ENCODE measurements around the gene AMIGO2. TPM values are rescaled to one million over a fixed set of nuclear protein-coding genes. Genes with fewer than 3 reads are reported as not detected.
"Not testable (repeated sequence)": the region's sequence is repeated elsewhere in the genome, so short reads cannot be mapped to it uniquely, and the experiment has no call there.

Gene AMIGO2
- total and polyA plus RNA-seq, 8 donors = 1.6 to 10.5 (median 3.5) TPM

DNA sequence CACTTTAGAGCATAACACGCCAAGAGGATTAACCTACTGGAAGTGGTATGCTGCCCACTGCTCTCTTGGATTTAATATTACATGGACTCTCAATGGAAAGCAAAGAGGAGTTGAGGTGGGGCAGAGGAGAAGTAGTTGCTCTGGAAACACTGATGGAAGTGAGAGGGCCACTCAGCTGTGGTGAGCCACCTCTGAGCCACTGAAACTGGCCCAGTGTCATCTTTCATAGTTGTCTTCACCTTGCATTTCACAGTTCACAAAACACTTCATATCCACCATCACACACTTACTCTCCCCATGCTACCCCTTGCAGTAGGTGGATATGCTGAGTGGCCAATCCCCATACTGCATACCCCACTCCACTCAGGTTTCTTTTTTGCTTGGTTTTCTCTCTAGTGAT lies 12.6 kb downstream of the AMIGO2 start:
- WGBS, 5 donors = 90 to 93% (median 91%) methylated on average over 1 of the region's 1 CpG
- no peaks in the 10 kb centered on the region for H3K36me3 ChIP-seq
- DNase-seq = no peak
- TF ChIP-seq EP300 (IDR thresholded peaks at IDR 0.05) (no peak), POLR2A (IDR thresholded peaks at IDR 0.05) (no peak), POLR2AphosphoS5 (IDR thresholded peaks at IDR 0.05) (no peak)
- TF ChIP-seq, protein P1, sequence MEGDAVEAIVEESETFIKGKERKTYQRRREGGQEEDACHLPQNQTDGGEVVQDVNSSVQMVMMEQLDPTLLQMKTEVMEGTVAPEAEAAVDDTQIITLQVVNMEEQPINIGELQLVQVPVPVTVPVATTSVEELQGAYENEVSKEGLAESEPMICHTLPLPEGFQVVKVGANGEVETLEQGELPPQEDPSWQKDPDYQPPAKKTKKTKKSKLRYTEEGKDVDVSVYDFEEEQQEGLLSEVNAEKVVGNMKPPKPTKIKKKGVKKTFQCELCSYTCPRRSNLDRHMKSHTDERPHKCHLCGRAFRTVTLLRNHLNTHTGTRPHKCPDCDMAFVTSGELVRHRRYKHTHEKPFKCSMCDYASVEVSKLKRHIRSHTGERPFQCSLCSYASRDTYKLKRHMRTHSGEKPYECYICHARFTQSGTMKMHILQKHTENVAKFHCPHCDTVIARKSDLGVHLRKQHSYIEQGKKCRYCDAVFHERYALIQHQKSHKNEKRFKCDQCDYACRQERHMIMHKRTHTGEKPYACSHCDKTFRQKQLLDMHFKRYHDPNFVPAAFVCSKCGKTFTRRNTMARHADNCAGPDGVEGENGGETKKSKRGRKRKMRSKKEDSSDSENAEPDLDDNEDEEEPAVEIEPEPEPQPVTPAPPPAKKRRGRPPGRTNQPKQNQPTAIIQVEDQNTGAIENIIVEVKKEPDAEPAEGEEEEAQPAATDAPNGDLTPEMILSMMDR (IDR thresholded peaks at IDR 0.05) = no peak
- no peaks in the 10 kb centered on the region for H3K9me3 ChIP-seq
- H3K27ac ChIP-seq = peak overlapping the region in 1 of 5 donors; percentile 40
- peaks cover 0 to 22% (median 4%) of the 10 kb centered on the region in 4 donors for H3K4me1 ChIP-seq
- intact Hi-C loops (cut with DNase I; ENCODE audit: low total_unique reads) = no loop called here
- no peak overlapping the region for H3K4me3 ChIP-seq
- no peaks in the 10 kb centered on the region for H3K27me3 ChIP-seq

DNA sequence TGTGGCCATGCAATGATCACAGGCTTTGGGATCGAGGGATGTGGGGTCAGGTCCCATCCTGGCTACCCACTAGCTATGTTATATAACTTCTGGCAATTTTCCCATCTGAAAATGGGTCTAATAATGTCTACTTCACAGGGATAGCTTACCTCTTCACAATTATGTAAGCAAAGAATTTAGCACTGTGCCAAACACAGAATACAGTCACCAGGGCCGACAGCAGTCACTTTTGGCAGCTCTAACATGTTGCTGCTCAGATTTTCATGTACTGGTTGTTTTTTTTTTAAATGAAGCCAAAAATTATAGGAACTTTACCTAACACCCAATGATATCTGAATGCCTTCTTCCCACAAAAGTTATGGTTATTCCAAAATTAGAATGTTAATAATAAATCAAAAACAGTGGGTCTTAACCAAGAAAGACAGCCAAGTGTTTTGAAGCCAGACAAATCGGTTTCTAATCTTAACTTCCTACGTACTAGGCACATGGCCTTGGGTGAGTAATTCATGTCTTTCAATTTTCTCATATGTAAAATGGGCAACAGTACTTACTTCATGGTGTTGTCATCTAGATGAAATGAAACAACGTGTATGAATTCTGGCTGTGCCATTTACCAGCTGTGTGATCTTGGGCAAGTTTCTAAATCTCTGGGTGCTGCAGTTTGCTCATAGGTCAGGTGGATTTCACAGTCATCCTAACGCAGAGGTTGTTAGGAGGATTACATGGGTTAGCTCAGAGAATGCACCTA lies 13.3 kb downstream of the AMIGO2 start:
- H3K4me3 ChIP-seq = no peak overlapping the region
- WGBS, 5 donors = 43 to 74% (median 67%) methylated on average over 6 of the region's 6 CpGs
- H3K27me3 ChIP-seq = no peaks in the 10 kb centered on the region
- H3K9me3 ChIP-seq = no peaks in the 10 kb centered on the region
- H3K4me1 ChIP-seq = peaks cover 0 to 22% (median 4%) of the 10 kb centered on the region in 4 donors
- TF ChIP-seq, protein P1 (IDR thresholded peaks at IDR 0.05) = no peak
- TF ChIP-seq POLR2AphosphoS5 (IDR thresholded peaks at IDR 0.05) = peak in 1 of 3 donors; percentile 56
- intact Hi-C loops (cut with DNase I; ENCODE audit: low total_unique reads) = no loop called here
- DNase-seq = no peak
- peak overlapping the region in 1 of 5 donors; percentile 40 for H3K27ac ChIP-seq
- H3K36me3 ChIP-seq = no peaks in the 10 kb centered on the region

DNA sequence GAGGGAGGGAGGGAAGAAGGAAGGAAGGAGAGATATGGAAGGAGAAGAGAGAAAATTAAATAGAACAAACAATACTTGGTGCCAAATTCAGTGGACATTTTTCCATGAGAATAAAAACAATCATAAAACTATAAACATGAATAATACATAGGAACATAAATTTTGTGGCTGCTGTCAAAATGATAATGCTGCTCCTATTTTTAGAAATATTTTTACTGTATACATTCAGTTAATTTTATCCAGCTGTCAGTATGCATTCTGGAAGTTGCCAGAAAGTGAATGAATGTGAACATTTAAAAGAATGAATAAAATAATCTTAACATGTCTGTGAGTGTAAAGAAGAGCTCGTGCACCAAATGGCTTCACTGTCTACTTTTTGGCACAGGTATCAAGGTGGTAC lies 14.2 kb downstream of the AMIGO2 start:
- Histone ChIP-seq H3K27ac (peak overlapping the region in 1 of 5 donors; percentile 40), H3K4me3 (no peak overlapping the region), H3K36me3 (no peaks in the 10 kb centered on the region), H3K9me3 (no peaks in the 10 kb centered on the region), H3K27me3 (no peaks in the 10 kb centered on the region), H3K4me1 (peaks cover 0 to 18% (median 4%) of the 10 kb centered on the region in 4 donors)
- WGBS, 5 donors = 63 to 83% (median 71%) methylated on average over 1 of the region's 1 CpG
- peak in 1 of 2 donors; percentile 33 for DNase-seq
- TF ChIP-seq POLR2AphosphoS5 (IDR thresholded peaks at IDR 0.05) (no peak), EP300 (IDR thresholded peaks at IDR 0.05) (no peak), POLR2A (IDR thresholded peaks at IDR 0.05) (no peak)
- TF ChIP-seq, protein P1 (IDR thresholded peaks at IDR 0.05) = no peak
- intact Hi-C loops (cut with DNase I; ENCODE audit: low total_unique reads) = no loop called here

DNA sequence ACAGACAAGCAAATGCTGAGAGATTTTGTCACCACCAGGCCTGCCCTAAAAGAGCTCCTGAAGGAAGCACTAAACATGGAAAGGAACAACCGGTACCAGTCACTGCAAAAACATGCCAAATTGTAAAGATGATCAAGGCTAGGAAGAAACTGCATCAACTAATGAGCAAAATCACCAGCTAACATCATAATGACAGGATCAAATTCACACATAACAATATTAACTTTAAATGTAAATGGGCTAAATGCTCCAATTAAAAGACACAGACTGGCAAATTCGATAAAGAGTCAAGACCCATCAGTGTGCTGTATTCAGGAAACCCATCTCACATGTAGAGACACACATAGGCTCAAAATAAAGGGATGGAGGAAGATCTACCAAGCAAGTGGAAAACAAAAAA lies 21.1 kb downstream of the AMIGO2 start:
- DNase-seq; H3K27me3 ChIP-seq; H3K4me3 ChIP-seq; intact Hi-C loops (cut with DNase I; ENCODE audit: low total_unique reads); H3K4me1 ChIP-seq; H3K36me3 ChIP-seq; H3K27ac ChIP-seq: not testable (repeated sequence)
- peaks cover 0 to 11% (median 2%) of the 10 kb centered on the region in 4 donors for H3K9me3 ChIP-seq
- WGBS, 5 donors = 72 to 94% (median 83%) methylated on average over 2 of the region's 2 CpGs

DNA sequence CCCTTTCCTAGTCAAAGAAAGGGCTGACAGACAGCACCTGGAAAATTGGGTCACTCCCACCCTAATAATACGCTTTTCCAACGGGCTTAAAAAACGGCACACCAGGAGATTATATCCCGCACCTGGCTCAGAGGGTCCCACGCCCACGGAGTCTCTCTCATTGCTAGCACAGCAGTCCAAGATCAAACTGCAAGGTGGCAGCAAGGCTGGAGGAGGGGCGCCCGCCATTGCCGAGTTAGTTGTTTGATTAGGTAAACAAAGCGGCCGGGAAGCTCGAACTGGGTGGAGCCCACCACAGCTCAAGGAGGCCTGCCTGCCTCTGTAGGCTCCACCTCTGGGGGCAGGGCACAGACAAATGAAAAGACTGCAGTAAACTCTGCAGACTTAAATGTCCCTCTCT lies 22.8 kb downstream of the AMIGO2 start:
- peaks cover 0 to 11% (median 2%) of the 10 kb centered on the region in 4 donors for H3K9me3 ChIP-seq
- H3K4me3 ChIP-seq; intact Hi-C loops (cut with DNase I; ENCODE audit: low total_unique reads); DNase-seq; H3K27me3 ChIP-seq; H3K4me1 ChIP-seq; H3K27ac ChIP-seq; H3K36me3 ChIP-seq: not testable (repeated sequence)
- WGBS, 5 donors = 82 to 93% (median 89%) methylated on average over 10 to 12 of the region's 12 CpGs

DNA sequence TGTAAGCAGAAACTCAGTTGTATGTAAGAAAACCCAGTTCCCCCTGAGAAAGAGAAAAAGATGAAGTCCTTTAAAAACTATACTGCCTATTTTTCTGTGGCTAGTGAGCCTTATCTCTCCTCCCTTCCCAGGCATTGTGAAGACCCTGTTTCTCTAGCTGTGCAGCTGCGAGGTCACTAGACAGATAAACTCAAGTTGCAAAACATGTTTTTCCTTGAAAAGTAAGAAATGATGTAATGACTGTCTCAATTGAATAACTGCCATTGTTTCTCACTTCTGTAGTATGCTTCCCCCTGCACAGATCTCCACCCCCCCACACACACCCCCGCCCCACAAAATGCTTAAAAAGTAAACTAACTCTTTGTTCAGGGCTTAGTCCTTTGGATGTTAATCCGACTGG lies 23.9 kb downstream of the AMIGO2 start:
- H3K36me3 ChIP-seq; H3K4me3 ChIP-seq; H3K27ac ChIP-seq; H3K27me3 ChIP-seq; H3K4me1 ChIP-seq; DNase-seq; intact Hi-C loops (cut with DNase I; ENCODE audit: low total_unique reads): not testable (repeated sequence)
- WGBS, 5 donors = 38 to 56% (median 52%) methylated on average over 3 of the region's 3 CpGs
- peaks cover 0 to 19% (median 11%) of the 10 kb centered on the region in 4 donors for H3K9me3 ChIP-seq

All from stomach (tissue), 9 donors.